Measurements from ENCODE around the gene AOPEP. TPM values are rescaled to one million over a fixed set of nuclear protein-coding genes. Genes with fewer than 3 reads are reported as not detected.

AOPEP gene
- total and polyA plus RNA-seq, 2 donors (not counting 3 experiments of a cell fraction or from before 2014, with no cell fraction given) = 20.2 to 41.6 TPM

- no peaks in the 10 kb centered on the region for H3K27me3 ChIP-seq (ENCODE audit: control insufficient read depth in 2 of 2, insufficient read depth in 2 of 2, low read length in 2 of 2)
- intact Hi-C loops (cut with micrococcal nuclease) = loop anchor here (2.0 kb wide), 1 partner anchor 62 kb away; no protein-coding TSS in a partner anchor
- no peaks in the 10 kb centered on the region for H3K9me3 ChIP-seq (replicated peaks; ENCODE audit: control insufficient read depth, insufficient read depth, low read length)
- TF ChIP-seq FOS (IDR thresholded peaks at IDR 0.05; ENCODE audit: borderline replicate concordance, insufficient read depth, low read length) (no peak), JUN (IDR thresholded peaks at IDR 0.05; ENCODE audit: borderline replicate concordance, insufficient read depth, insufficient read length, low read depth) (no peak), MYC (IDR thresholded peaks at IDR 0.05; ENCODE audit: low read depth, low read length) (no peak), POLR2A (IDR thresholded peaks at IDR 0.05; ENCODE audit: low read depth, low read length) (no peak), EZH2 (IDR thresholded peaks at IDR 0.05; ENCODE audit: borderline replicate concordance, low read depth, low read length, severe bottlenecking) (no peak), POLR2AphosphoS5 (IDR thresholded peaks at IDR 0.05; ENCODE audit: insufficient read depth, low read depth, low read length) (no peak), CTCF (IDR thresholded peaks at IDR 0.05; ENCODE audit: extremely low read depth in 1 of 2, insufficient read depth in 1 of 2, low read depth in 1 of 2, low read length in 2 of 2) (no peak), MAX (IDR thresholded peaks at IDR 0.05; ENCODE audit: insufficient read depth, insufficient read length) (no peak), GATA2 (IDR thresholded peaks at IDR 0.05; ENCODE audit: insufficient read depth, insufficient read length, low read depth, low read length) (no peak)
- peaks cover 22% of the 10 kb centered on the region for H3K4me1 ChIP-seq (ENCODE audit: control insufficient read depth, extremely low read depth, insufficient read depth, low read length)
- dilution Hi-C loops (cut with MboI; ENCODE audit: extremely low pct_ligation_motif_present, low sequenced_read_pairs) = no loop called here
- no peak overlapping the region for H2AFZ ChIP-seq (ENCODE audit: low read depth, low read length)
- H3K9ac ChIP-seq (replicated peaks; ENCODE audit: extremely low read depth, insufficient read depth, low read length) = no peak overlapping the region
- POLR2A ChIA-PET = no interaction called here
- no peaks in the 10 kb centered on the region for H4K20me1 ChIP-seq (replicated peaks; ENCODE audit: control insufficient read depth, extremely low read depth, insufficient read depth, low read length)
- H3K79me2 ChIP-seq (ENCODE audit: control insufficient read depth, insufficient read depth, low read length) = no peaks in the 10 kb centered on the region
- peaks cover 2% of the 10 kb centered on the region in 2 experiments for H3K36me3 ChIP-seq (ENCODE audit: control insufficient read depth in 2 of 2, extremely low read depth in 1 of 2, insufficient read depth in 2 of 2, low read length in 2 of 2)
- no peak for FAIRE-seq
- no peaks in the 10 kb centered on the region for H3K9me1 ChIP-seq (replicated peaks; ENCODE audit: control insufficient read depth, extremely low read depth, insufficient read depth, low read length)
- no peak overlapping the region for H3K4me3 ChIP-seq (replicated peaks in 1 of 3; ENCODE audit: insufficient read depth in 1 of 3, low read depth in 1 of 3, low read length in 3 of 3)
- CTCF ChIA-PET = interaction anchor here (0.6 to 1.7 kb wide), 6 partner anchors 18 to 323 kb away, joined by 3 to 4 read pairs (median 4); no protein-coding TSS in a partner anchor
- DNase-seq (ENCODE audit: low read depth, low spot score) = peak; percentile 29
- BruUV-seq (replicated peaks) = no TSS peak
- peak overlapping the region; percentile 8 for H3K4me2 ChIP-seq (ENCODE audit: insufficient read depth, low read length)
- peak overlapping the region; percentile 30 for H3K27ac ChIP-seq (ENCODE audit: insufficient read depth, low read depth, low read length)
Measured at GRCh38 chr9:94805051-94805489, 78.6 kb downstream of the AOPEP start.

Measured in endothelial cell of umbilical vein (primary cell).